NCI-H446 (cell line): ENCODE measurements around the gene MYT1.
A peak's percentile ranks its signal among the peaks of the same experiment; 100 is the strongest.
"Not testable (repeated sequence)": the region's sequence is repeated elsewhere in the genome, so short reads cannot be mapped to it uniquely, and the experiment has no call there.

ENCODE experiments used
- DNase-seq, 2 experiments: peaks; one replicate each; lab custom pipeline; 2025; lab: John Stamatoyannopoulos, UW

MYT1 gene

GRCh38 chr20:64231621-64232550 is 67.6 kb downstream of the MYT1 start:
- DNase-seq = no peak

- no peak for DNase-seq
Measured at GRCh38 chr20:64232794-64233193, 68.5 kb downstream of the MYT1 start.

DNA sequence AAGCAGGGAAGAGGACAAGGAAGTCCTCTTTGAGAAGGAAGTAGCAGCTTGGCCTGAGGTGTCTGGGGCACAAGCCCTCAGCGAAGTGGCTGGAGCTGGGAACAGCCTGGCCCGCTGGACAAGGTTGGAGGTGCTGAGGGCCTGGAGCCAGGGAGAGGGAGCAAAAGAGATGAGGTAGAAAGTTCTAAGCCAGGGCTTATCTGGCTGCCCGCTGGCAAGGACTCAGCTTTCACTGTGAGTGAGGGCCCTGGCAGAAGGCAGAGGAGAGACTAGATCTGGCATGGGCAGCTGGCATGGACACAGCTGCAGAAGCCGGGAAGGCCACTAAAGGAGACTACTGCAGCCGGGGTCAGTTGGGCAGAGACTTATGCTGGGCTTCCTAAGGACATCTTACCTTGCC is 69.5 kb downstream of the MYT1 start:
- peak in 1 of 2 experiments; percentile 29 for DNase-seq

DNA sequence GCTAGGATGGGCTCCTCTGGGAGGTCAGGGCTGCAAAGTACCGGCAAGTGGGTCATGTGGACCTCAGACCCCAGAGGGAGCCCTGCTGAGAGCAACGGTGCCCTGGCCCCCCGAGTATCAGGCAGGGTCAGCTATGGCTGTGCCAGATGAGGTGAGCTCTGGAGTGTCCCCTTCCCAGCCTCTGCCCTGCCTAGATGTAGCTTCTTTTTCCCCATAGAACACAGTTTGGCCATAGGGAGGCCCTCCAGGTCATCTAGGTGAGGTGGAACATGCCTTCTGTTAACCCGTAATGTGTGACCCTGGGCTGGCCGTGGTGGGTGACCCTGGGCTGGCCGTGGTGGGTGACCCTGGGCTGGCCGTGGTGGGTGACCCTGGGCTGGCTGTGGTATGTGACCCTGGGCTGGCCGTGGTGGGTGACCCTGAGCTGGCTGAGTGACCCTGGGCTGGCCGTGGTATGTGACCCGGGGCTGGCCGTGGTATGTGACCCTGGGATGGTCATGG is 70.1 kb downstream of the MYT1 start:
- DNase-seq = no peak

DNA sequence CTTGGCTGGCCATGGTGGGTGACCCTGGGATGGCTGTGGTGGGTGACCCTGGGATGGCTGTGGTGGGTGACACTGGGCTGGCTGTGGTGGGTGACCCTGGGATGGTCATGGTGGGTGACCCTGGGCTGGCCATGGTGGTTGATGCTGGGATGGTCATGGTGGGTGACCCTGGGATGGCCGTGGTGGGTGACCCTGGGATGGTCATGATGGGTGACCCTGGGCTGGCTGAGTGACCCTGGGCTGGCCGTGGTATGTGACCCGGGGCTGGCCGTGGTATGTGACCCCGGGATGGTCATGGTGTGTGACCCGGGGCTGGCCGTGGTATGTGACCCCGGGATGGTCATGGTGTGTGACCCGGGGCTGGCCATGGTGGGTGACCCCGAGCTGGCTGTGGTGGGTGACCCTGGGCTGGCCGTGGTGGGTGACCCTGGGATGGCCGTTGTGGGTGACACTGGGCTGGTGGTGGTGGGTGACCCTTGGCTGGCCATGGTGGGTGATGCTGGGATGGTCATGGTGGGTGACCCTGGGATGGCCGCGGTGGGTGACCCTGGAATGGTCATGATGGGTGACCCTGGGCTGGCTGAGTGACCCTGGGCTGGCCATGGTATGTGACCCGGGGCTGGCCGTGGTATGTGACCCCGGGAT is 70.8 kb downstream of the MYT1 start:
- DNase-seq = not testable (repeated sequence)

DNA sequence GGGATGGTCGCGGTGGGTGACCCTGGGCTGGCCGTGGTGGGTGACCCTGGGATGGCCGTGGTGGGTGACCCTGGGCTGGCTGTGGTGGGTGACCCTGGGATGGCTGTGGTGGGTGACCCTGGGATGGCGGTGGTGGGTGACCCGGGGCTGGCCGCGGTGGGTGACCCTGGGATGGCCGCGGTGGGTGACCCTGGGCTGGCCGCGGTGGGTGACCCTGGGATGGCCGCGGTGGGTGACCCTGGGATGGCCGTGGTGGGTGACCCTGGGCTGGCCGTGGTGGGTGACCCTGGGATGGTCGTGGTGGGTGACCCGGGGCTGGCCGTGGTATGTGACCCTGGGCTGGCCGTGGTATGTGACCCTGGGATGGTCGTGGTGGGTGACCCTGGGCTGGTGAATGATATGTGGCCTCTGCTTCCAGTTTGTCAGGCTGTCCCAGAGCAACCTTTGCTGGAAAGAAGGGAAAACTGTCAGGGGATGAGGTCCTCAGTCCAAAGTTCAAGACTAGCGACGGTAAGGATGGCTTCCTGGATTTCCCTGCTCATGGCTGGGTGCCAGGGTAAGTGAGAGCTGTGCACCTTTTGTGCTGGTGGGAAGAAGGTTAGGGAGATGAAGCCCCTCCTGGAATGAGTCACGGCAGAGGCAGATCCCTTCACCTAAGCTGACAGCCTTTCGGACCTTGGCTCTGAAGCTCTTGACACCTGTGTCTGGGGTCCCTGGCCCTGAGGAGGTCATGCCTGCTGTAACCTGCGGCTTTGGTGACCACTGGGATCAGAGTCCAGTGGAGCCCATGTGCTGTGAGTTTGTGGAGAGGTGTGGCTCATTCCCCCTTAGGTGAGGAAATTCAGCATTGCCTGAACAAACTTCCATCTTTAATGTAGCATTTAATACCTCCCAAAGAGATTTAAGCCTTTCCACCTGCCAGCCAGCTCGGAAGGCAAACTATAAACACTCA is 72.2 kb downstream of the MYT1 start:
- peak in 1 of 2 experiments; percentile 24 for DNase-seq

DNA sequence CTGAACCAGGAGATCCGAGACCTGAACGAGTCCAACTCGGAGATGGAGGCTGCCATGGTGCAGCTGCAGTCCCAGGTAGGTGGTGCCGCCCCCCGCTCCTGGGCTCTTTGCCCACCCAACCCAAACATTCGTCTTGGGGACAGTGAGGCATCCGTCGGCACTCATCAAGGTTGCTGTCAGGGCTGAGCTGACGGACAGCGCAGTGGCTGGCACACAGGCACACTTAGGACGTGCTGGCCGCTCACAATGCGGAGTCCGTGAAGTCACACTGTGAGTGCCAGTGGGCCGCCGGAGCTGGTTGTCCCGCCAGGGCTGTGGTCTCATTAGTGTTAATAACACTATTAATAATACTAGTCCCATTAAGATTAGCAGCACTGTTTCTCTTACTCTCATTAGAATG is 73.1 kb downstream of the MYT1 start:
- no peak for DNase-seq

GRCh38 chr20:64238115-64238825 is 74.0 kb downstream of the MYT1 start:
- DNase-seq = no peak

- no peak for DNase-seq
Measured at GRCh38 chr20:64238851-64239387, 74.7 kb downstream of the MYT1 start.

DNA sequence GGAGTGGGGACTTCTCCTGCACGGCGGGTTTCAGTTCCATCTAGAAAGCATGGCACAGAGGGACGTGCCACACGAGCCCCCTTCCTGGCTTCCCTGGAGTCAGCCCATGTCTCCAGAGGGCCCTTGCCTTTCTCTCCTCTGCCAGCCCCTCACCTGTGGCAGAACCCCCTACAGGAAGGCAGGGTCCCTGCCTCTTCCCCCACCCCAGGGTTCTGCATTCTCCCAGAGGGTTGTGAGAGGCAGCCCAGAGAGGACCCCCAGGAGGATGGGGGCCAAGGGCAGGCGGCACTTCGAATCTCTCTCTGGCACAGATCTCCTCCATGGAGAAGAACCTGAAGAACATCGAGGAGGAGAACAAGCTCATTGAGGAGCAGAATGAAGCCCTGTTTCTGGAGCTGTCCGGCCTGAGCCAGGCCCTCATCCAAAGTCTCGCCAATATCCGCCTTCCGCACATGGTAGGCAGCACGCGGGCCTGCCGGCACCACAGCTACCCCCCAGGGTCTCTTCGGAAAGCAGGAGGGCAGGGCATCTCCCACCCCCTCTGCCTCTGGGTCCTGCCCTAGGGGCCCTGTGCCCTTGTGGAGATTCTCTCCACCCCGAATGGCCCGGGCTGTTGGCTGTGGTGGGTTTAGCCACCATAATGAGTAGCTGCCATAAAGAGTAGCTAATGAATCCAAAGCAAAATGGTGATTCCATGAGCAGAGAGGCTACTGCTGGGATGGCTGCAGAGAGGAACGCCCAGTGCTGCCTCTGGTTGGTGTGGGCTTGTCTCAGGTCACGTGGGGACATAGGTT is 75.4 kb downstream of the MYT1 start:
- no peak for DNase-seq

- no peak for DNase-seq
Measured at GRCh38 chr20:64240243-64241015, 76.2 kb downstream of the MYT1 start.

- DNase-seq = no peak
Measured at GRCh38 chr20:64241061-64241460, 76.8 kb downstream of the MYT1 start.

DNA sequence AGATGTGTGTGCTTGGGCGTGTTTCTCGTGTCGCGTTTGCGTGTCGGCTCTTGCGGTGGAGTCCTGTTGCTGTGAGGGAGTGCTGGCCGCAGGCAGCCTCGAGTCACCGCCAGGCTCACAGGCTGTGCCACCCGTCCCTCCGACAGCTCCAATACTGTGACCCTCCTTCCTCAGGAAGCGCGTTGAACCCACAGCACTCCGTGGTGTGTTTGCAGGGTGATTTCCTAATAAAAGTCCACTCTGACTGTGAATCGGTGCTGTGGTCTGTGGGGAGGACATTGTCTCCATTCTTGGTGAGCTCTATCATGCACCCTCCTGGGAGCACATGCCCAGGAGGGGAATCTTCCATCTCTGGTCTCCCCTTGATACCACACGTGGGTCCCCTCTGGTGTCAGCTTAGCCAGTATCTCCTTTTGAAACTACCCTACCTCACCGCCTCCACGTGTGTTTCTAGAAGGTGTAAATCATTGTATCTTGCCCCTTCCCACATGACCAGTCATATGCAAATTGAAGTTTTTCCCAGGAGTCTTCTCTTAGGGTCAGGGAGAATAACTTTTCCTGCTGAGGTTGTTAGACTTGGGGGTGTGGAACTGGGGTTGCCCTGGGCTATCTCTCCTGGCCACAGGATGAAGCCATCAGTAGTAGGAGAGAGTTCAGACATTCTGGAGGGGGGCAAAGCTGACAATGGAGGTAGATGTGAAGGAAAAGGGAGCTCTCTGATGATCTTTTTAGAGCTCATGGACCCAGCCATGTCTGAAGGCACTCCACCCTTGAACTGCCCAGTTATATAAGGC is 77.9 kb downstream of the MYT1 start:
- no peak for DNase-seq

GRCh38 chr20:64242797-64243475 is 78.7 kb downstream of the MYT1 start:
- no peak for DNase-seq

DNA sequence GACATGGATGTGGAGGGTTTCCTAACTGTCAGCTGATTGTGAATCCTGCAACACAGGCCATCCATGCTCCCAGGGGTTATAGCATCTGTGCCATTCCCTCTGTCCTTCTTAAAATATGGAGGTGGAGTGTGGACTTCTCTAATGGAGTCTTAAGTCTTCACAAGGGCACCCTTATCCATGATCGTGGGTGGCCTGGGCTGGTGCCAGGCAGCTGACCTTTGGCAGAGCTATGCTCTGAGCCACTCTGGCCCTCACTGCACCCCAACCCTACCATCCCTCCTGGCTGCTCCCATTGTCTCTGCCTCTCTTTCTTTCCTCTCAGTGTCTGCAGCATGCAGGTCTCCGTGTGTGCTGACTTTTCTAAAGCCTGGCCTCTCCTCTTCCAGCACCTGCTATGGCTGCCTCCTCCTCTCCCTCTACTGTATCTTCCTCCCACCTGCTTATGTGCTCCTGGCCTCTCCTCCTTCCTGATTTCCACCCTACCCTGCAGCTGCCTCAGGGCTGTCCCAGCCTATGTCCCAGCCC is 80.1 kb downstream of the MYT1 start:
- no peak for DNase-seq

DNA sequence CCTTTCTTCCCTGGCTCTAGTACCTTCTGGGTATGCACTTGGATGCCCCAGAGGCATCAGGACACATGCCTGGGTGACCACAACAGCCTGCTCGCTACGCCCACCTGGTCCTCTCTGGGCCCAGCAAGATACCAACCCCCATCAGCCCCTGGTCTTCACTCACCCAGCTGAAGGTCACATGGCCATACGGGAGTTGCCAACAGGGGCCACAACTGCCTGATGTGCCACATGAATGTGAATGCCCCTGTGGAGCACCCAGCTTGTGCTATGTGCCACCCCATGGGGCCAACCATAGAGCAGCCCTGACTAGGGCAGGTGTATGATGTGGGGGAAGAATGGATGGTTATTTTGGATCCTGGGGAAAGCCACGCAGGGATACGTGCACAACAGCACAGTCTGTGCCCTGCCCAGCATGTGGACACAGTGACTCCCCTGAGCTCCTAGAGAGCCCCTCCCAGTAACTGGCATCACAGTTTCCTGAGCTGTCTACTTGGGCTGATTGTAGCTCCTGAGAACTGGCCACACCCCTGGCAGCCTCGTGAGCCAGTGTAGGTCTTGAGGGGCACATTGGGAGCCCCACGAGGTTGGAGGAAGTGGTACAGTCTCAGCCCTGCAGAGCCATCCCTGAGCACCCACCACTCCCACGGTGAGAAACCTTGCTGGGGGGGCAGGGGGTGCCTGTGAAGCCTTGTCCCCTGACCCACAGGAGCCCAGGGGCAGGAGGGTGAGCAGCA is 80.8 kb downstream of the MYT1 start:
- no peak for DNase-seq
